GM19240 (cell line): Measurements from ENCODE around the gene ATF3.
"Not testable (repeated sequence)": the region's sequence is repeated elsewhere in the genome, so short reads cannot be mapped to it uniquely, and the experiment has no call there.

Experiments used
- DNase-seq: peaks from one replicate; pipeline ENCODE4 v3.0.0; 2011; ENCODE audit warnings: low spot score; ENCODE audit not compliant: insufficient read length

ATF3 gene

DNA sequence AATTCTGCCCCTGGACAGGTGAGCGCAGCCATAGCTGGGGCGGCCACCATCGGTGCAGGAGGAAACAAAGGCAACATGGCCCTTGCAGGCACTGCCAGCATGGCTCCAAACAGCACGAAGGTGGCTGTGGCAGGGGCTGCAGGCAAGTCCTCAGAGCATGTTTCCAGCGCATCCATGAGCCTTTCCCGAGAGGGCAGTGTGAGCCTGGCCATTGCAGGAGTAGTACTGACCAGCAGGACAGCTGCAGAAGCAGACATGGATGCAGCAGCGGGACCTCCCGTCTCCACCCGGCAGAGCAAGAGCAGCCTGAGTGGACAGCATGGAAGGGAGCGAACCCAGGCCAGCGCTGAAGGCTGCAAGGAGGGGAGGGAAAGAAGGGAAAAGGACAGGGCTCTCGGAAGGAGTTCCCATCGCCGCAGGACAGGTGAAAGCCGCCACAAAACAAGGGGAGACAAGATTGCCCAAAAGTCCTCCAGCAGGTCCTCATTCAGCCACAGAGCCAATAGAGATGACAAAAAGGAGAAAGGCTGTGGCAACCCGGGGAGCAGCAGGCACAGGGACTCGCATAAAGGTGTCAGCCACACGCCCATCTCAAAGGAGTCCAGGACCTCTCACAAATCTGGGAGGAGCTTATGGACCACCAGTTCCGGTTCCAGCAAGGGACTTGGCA lies 17.4 kb downstream of the ATF3 start:
- DNase-seq, result no peak

- DNase-seq, result no peak
Observed at GRCh38 chr1:212628046-212628445, 19.5 kb downstream of the ATF3 start.

DNA sequence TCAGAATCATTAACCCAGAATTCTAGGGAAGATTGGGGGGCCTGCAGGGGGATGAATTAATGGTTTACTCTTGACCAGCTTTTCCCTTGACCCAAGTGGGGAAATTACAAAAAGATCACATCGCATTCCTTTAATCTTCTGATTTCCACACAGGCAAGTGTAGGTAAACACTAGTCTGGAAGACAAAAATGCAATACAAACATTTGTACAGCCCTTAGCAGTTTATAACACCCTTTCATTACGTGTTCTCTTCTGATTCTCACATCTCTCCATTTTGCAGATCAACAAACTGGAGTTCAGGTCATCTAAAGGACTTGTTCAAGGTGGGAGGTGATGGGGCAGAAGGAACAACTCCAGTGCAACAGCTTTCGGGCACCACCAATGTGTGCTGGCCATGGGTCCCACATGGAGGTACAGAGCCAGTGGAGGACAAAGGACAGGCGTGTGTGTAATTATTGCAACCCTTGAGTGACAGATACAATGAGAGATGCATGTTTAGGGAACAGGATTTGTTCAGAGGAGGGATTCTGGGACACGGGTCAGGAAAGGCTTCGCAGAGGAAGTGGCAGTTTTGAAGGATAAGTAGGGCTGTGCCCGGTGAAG lies 20.4 kb downstream of the ATF3 start:
- no peak for DNase-seq

DNA sequence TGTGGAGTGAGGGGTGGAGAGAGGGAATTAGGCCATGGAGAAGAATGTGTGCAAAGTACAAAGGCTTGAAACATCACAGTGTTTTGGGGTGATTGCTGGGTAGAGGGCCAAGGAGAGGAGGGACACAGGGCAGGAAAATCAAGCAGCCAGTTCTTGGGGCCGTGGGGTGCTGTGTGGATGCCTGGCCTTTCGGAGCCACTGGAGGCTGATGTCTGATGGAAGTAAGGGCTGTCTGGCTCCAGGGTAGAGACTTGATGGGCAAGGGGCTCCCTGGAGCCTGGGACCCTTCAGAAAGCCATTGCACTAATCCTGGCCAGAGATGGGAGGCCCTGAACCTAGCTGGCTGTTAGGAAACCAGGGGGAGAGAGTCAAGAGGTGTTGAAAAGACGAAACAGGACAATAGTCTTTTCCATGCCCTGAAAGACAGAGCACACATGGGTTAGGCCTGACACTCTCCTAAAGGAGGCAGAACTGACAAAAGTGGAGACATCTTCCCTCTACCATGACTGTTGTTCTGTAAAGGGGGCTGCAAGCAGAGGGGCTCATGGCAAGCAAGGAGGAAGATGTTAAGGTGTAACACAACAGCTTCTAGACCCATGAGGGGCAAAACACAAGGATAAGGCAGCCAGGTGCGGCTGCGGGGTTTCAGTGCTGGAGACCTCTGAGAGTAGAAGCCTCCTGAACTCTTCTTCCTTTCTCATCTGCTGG lies 21.0 kb downstream of the ATF3 start:
- DNase-seq, result no peak

DNA sequence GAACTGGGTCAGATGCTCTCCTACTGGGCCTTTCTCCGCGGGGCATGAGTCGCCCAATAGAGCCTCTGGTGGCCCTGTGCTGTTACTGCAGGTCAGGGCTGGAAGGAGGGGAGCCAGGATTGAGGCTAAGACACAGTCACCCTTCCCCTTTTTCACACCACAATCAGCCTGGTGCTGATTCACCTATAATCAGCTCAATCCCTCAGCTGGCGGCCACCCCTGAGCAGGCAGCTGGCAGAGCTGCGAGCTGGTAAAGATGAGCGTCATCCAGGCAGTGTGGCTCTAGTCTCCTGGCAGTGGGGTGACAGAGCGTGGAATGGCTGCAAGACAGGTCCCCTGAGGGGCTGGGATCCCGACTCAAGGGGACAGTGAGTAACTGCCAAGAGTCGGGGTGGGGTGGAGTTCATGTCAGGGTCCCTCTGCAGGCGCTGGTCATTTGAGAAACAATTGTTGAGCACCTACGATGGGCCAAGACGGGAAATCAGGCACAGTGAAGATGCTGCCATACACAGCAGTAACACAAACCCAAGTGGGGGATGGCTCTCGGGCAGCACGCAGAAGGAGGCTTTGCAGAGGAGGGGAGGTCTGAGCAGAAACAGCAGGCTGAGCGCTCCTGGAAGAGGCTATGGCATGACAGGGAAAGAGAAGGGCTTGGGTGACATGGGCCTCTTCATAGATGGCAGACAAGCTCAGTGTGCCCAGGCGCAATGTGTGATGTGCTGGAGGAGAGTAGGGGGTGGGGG lies 21.8 kb downstream of the ATF3 start:
- peak; percentile 67 for DNase-seq

GRCh38 chr1:212633161-212633560 lies 24.6 kb downstream of the ATF3 start:
- no peak for DNase-seq

GRCh38 chr1:212634252-212634651 lies 25.7 kb downstream of the ATF3 start:
- DNase-seq, result no peak

GRCh38 chr1:212635141-212635631 lies 26.6 kb downstream of the ATF3 start:
- no peak for DNase-seq

DNA sequence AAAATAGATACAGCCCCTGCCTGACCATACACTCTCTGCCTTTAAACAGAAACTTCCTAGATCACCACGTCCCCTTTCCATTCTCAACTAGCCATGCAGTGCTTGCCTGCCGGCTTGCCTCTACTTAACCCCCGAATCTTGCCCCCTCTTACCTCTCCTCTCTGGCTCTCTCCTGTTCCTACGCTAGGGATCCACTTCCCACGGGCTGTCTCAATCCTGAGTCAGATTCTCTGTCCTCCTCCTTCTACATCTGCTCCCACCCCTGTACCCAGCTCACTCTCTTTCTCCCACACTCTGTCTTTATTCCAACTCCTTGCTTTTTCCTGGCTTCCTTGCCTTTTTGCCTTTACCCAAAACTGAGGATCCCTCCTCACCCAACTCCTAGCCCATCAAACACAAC lies 29.3 kb downstream of the ATF3 start:
- no peak for DNase-seq

GRCh38 chr1:212638492-212639151 lies 30.1 kb downstream of the ATF3 start:
- no peak for DNase-seq

- DNase-seq, result not testable (repeated sequence)
Observed at GRCh38 chr1:212639524-212639923, 31.0 kb downstream of the ATF3 start.

- no peak for DNase-seq
Observed at GRCh38 chr1:212640223-212640878, 31.8 kb downstream of the ATF3 start.

DNA sequence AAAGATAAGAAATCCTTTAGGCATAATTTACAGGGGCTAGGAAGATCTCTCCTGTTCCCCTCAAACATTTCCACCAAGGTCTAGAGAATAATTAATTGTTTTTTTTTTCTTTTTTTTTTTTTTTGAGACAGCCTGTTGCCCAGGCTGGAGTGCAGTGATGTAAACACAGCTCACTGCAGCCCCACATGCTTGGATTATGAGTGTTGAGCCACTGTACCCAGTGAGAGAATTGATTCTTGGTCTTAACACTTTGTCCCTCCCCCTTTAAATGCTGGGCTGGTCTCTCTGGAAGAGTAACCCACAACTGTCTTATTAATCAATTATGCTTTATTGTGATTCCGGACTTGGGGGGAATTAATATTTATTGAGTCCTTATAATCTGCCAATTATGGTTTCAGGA lies 33.4 kb downstream of the ATF3 start:
- no peak for DNase-seq

- DNase-seq, result no peak
Observed at GRCh38 chr1:212643877-212644276, 35.3 kb downstream of the ATF3 start.

DNA sequence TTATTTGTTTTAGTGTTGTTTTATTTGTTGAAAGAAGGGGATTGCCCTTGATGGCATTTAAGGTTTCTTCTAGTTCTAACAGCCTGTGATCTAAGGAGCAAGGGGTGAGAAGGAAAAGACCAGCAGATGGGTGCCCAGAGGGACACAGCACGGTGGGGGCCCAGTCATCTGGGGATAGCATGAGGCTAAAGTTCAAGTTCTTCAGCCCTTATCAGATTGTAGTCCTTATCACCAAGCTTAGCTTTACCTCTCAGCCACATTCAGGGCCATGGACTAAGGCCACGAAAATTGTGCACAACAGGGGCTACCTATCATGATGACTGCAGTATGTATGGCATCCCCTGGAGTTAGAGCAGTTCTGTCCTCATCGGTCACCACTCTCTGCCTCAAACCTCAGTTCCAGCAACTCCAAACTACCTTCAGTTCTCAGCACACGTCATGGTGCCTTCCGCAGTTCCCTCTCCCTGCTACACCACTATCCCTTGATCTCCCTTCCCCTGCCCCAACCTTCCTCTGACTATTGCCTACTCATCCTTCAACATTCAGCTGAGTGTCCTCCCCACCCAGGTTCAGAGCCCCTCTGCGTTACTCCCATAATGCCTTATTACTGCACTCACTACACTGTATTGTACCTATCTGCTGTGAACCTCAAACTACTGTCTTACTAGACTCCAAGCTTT lies 36.4 kb downstream of the ATF3 start:
- DNase-seq, result no peak

DNA sequence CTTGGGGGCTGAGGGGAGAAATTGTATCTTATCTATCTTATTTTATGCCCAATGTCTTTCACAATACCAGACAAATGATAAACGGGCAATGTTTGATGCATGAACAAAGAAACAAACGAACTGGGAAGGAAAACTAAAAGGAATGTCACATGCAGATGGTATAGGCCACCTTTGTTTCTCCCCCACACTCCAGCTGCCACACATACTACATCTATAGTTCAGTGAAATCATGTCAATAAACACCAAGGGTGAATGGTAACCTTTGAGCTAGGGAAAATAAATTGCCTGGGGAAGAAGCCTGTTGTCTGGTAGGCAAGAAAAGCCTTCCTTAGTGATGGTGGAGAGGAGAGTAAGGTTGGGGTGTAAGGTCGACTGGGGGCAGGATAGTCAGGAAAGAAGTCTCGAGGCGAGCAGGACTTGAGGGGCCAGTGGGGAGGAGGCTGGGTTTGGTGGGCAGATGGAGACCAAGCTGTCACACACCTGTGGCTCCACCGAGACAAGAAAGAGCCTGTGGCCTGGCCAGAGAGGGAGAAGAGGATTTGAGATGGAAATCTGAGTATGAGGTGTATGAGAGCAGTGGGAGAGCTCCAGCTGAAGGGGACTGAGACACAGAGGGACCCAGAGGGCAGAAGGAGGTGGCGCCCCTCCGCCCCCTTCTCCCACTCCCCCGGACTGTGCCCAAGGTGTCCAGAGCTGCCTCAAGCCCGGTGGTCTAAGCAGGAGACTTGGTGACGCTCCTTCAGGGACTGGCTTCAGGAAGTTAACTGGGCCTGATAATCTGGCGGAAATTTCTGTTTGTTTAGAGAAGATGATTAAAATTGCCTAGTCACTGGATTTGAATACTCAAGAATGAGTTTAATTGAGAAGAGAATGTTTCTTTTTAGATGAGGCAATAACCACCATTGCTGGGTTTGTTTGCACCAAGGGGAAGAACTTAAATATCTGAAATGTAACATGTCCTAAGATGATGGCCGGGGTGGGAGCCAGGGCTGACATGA lies 37.3 kb downstream of the ATF3 start:
- DNase-seq, result no peak

DNA sequence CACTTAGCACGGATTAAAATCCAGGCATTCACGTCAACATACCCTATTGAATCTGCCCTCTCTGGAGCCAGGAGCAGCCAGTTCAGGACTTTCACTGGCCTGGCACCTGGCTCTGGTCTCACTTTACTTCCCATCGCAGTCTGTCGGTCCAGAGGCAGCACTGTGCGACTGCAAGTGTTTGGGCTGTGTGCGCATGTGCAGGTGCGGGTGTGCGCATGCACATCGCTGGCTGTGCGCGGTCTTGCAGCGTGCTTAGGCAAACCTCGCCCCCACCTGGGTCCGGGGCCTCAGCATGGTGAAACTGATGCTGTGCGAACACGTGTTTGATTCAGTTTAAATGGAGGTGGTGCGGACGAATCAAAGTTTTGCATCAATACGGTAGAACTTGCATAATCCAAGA lies 38.0 kb downstream of the ATF3 start:
- DNase-seq, result no peak

DNA sequence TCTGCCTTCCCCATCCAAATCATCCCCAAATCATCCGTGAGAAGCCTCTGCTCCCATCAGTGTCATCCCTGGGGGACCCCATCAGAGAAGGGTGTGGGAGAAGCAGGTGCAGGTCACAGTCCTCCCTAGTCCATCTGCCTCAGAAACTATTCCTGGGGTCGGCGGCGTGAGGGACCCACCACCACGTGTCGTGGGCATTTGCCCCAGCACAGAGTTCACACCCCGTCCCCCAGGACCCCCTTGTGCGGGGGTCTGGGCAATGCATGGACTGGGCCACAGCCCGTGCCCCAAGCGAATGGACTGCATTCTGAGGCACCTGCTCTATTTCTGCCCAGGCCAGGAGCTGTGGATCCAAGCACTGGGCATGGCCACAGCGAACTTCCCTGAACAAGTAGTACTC lies 38.4 kb downstream of the ATF3 start:
- DNase-seq, result no peak

GRCh38 chr1:212648431-212648830 lies 39.9 kb downstream of the ATF3 start:
- DNase-seq, result no peak
